H1 (cell line): ENCODE results near the gene CREBZF. TPM values are rescaled to one million over a fixed set of nuclear protein-coding genes. Genes with fewer than 3 reads are reported as not detected.

ENCODE experiments used
- ASH2L ChIP-seq: fragments of 200-600, 300-600 bp; sonication (generic); IDR thresholded peaks from one replicate; pipeline ENCODE4 v1.7.1; 2017; ENCODE audit warnings: low read length
- ATF2 ChIP-seq: IDR thresholded peaks from 2 replicates; pipeline ENCODE4 v1.6.1; 2012; ENCODE audit warnings: low read length, inconsistent platforms
- CBX8 ChIP-seq: fragments of 300-800, 300-1000 bp; sonication (generic); IDR thresholded peaks from 2 replicates; pipeline ENCODE4 v1.7.1; 2016; ENCODE audit warnings: low read depth, low read length, borderline replicate concordance
- E2F6 ChIP-seq: IDR thresholded peaks from 2 replicates; pipeline ENCODE4 v1.6.1; 2012; ENCODE audit warnings: inconsistent platforms
- GABPA ChIP-seq: IDR thresholded peaks from 2 replicates; pipeline ENCODE4 v1.6.1; 2011; ENCODE audit warnings: mild to moderate bottlenecking, low read length, moderate library complexity, borderline replicate concordance; ENCODE audit not compliant: insufficient read depth
- HDAC6 ChIP-seq: IDR thresholded peaks from one replicate; pipeline ENCODE4 v1.7.1; 2012; ENCODE audit warnings: low read depth, mild to moderate bottlenecking, inconsistent platforms, low read length, moderate library complexity
- JUN ChIP-seq: IDR thresholded peaks from 2 replicates; pipeline ENCODE4 v1.6.1; 2011; ENCODE audit warnings: low read depth, mild to moderate bottlenecking, improper control_type of control experiment, low read length
- PHF8 ChIP-seq: fragments of 200-600 bp; sonication (generic); conservative IDR thresholded peaks from 2 replicates; pipeline ENCODE4 v1.7.1; 2012; ENCODE audit warnings: low read depth, mild to moderate bottlenecking, inconsistent platforms, low read length, moderate library complexity
- RAD21 ChIP-seq, 2 experiments: IDR thresholded peaks in 1 of 2; conservative IDR thresholded peaks in 1 of 2; 2 replicates each; pipeline ENCODE4 v1.6.1; 2011; ENCODE audit warnings: low read depth in 2 of 2, low read length in 2 of 2, improper control_type of control experiment in 1 of 2, inconsistent platforms in 1 of 2, mild to moderate bottlenecking in 1 of 2, moderate library complexity in 1 of 2
- RFX5 ChIP-seq: IDR thresholded peaks from 2 replicates; pipeline ENCODE4 v1.6.1; 2011; ENCODE audit warnings: low read depth, low read length, improper control_type of control experiment, borderline replicate concordance
- SP4 ChIP-seq: IDR thresholded peaks from 2 replicates; pipeline ENCODE4 v1.6.1; 2012; ENCODE audit warnings: low read length, inconsistent platforms
- SUZ12 ChIP-seq: fragments of 200-600 bp; sonication (generic); IDR thresholded peaks from 2 replicates; pipeline ENCODE4 v1.6.1; 2012; ENCODE audit warnings: mild to moderate bottlenecking, inconsistent platforms, low read length, moderate library complexity, mixed read lengths
- TAF7 ChIP-seq: optimal IDR thresholded peaks from 2 replicates; pipeline ENCODE3; 2011; ENCODE audit warnings: low read depth, mild to moderate bottlenecking, inconsistent platforms, low read length, moderate library complexity, borderline replicate concordance
- TCF12 ChIP-seq: IDR thresholded peaks from 2 replicates; pipeline ENCODE4 v1.6.1; 2011; ENCODE audit warnings: low read depth, mild to moderate bottlenecking, low read length
- YY1 ChIP-seq: IDR thresholded peaks from 2 replicates; pipeline ENCODE4 v1.6.1; 2011; ENCODE audit warnings: low read depth, mild to moderate bottlenecking, low read length
- polyA plus RNA-seq, 7 experiments: library from polyadenylated mRNA; depleted of rRNA in 3 of 7; stranded (reverse) in 5 of 7; unstranded in 2 of 7; fragments of >200 nt in 5 of 7; fragments of 200-250 nt in 2 of 7; gene quantifications; 1 replicate in 5 of 7; 2 replicates in 1 of 7; 4 replicates in 1 of 7; pipeline versions ENCODE4 v1.2.1 to v1.2.3, GENCODE V29; 2011 to 2013; ENCODE audit warnings: missing spikeins in 2 of 7, mixed read lengths in 2 of 7
- total RNA-seq: library from RNA; stranded (reverse); fragmentation: NEBNext Ultra II Directional; extraction: Animal tissue kit (Norgen Biotek cat#: 25700); gene quantifications from 2 replicates; pipeline ENCODE4 v1.2.1, GENCODE V29; 2021

CREBZF gene
- total and polyA plus RNA-seq, 2 of the 8 experiments (the other 6 are each of a cell fraction or from before 2014, with no cell fraction given) = 15.4 to 44.9 TPM

- no peak for TF ChIP-seq HDAC6
- TF ChIP-seq RFX5 = no peak
- no peak for TF ChIP-seq ATF2
- TF ChIP-seq SP4 = no peak; the same call in 1 of the 2 replicates
- TF ChIP-seq CBX8 = no peak
- TF ChIP-seq ASH2L = peak; percentile 45
- no peak for TF ChIP-seq TAF7
- TF ChIP-seq GABPA = no peak
- no peak for TF ChIP-seq JUN
- 0 out of 2 replicates have a peak, but pooled peaks have one; percentile 27 for TF ChIP-seq PHF8
- peak; percentile 33 to 41; a peak in 3 of 4 replicates for TF ChIP-seq RAD21 (IDR thresholded peaks at IDR 0.05 in 1 of 2, conservative IDR thresholded peaks at IDR 0.05 in 1 of 2; ENCODE audit: low read depth in 2 of 2, low read length in 2 of 2)
- peak; percentile 11; the same call in 1 of the 2 replicates for TF ChIP-seq E2F6
- TF ChIP-seq TCF12 = no peak
- no peak for TF ChIP-seq SUZ12
- 0 out of 2 replicates have a peak, but pooled peaks have one; percentile 9 for TF ChIP-seq YY1
Observed at GRCh38 chr11:85663753-85664614, 945 bp downstream of the CREBZF start (continued).
